ENCODE results near the gene ZNF98. TPM values are rescaled to one million over a fixed set of nuclear protein-coding genes. Genes with fewer than 3 reads are reported as not detected.

ZNF98 gene
- 0.54 and 0.65 TPM in 2 replicates for total RNA-seq

GRCh38 chr19:22422211-22422610 is at the start of gene ZNF98:
TSS of gene ZNF98 (minus strand) at chr19:22422346. CDS start at chr19:22422224, 122 bp downstream.

Small RNA genes within 50 kb of the gene (small RNA-seq; reads per million reads assigned to genes)
- not detected for gene AC011494.1

Other genes starting within 250 kb of the ZNF98 start
- 0.39 and 0.65 TPM in 2 replicates for gene ZNF676, start 225.4 kb downstream of the ZNF98 start, total RNA-seq
- not detected in 2 replicates for gene ZNF729, start 135.9 kb downstream of the ZNF98 start, total RNA-seq
- 0.39 and 0.76 TPM in 2 replicates for gene ZNF492, start 212.0 kb upstream of the ZNF98 start, total RNA-seq